CD4-positive, CD25-positive, alpha-beta regulatory T cell (primary cell): ENCODE measurements around the gene TMEM163. TPM values are rescaled to one million over a fixed set of nuclear protein-coding genes. Genes with fewer than 3 reads are reported as not detected.

ENCODE experiments used
- ATAC-seq, 2 donors: fragments of 150-1000 bp; cut with Tn5 transposase; one replicate each; pipeline ENCODE4 v1.10.0; 2021; ENCODE audit warnings: low read depth in 2 of 2, moderate number of reproducible peaks in 2 of 2, moderate library complexity in 1 of 2
- DNase-seq, 3 donors: peaks; one replicate each; pipeline versions ENCODE4 v3.0.0 to v3.0.0-alpha.2; 2012 to 2022; ENCODE audit warnings: mixed read lengths in 1 of 3
- H3K27ac ChIP-seq: one replicate; pipeline ENCODE4 v1.7.0; 2013; ENCODE audit warnings: mild to moderate bottlenecking, low read length; ENCODE audit not compliant: insufficient read depth, poor library complexity, severe bottlenecking
- H3K27me3 ChIP-seq: one replicate; pipeline ENCODE4 v1.7.0; 2013; ENCODE audit warnings: low read length; ENCODE audit not compliant: control insufficient read depth, insufficient read depth
- H3K36me3 ChIP-seq: one replicate; pipeline ENCODE4 v1.7.0; 2013; ENCODE audit warnings: mild to moderate bottlenecking, low read length, moderate library complexity; ENCODE audit not compliant: control insufficient read depth, insufficient read depth
- H3K4me1 ChIP-seq: 2 replicates; pipeline ENCODE4 v1.7.0; 2013; ENCODE audit warnings: mild to moderate bottlenecking, low read length; ENCODE audit not compliant: insufficient read depth, control insufficient read depth, poor library complexity, severe bottlenecking
- H3K4me3 ChIP-seq: one replicate; pipeline ENCODE4 v1.7.0; 2013; ENCODE audit warnings: low read depth, mild to moderate bottlenecking, low read length, moderate library complexity
- H3K9me3 ChIP-seq, 2 experiments: 1 replicate in 1 of 2; 2 replicates in 1 of 2; pipeline ENCODE4 v1.7.0; 2013; ENCODE audit warnings: low read length in 2 of 2, mild to moderate bottlenecking in 1 of 2, moderate library complexity in 1 of 2; ENCODE audit not compliant: control insufficient read depth in 2 of 2
- H3K27ac Mint-ChIP-seq, 3 donors: one replicate each; pipeline ENCODE4 v1.8.0; 2020 to 2022; ENCODE audit warnings: mild to moderate bottlenecking in 3 of 3, mixed read lengths in 3 of 3, moderate library complexity in 2 of 3
- H3K27me3 Mint-ChIP-seq: one replicate; pipeline ENCODE4 v1.8.0; 2022; ENCODE audit warnings: mild to moderate bottlenecking, mixed read lengths
- H3K36me3 Mint-ChIP-seq: one replicate; pipeline ENCODE4 v1.8.0; 2020; ENCODE audit warnings: mixed read lengths
- H3K4me1 Mint-ChIP-seq, 4 donors: one replicate each; pipeline ENCODE4 v1.8.0; 2020 to 2022; ENCODE audit warnings: mixed read lengths in 4 of 4, mild to moderate bottlenecking in 1 of 4
- H3K4me3 Mint-ChIP-seq, 4 donors: one replicate each; pipeline ENCODE4 v1.8.0; 2020 to 2022; ENCODE audit warnings: mild to moderate bottlenecking in 4 of 4, mixed read lengths in 4 of 4, moderate library complexity in 3 of 4
- H3K9me3 Mint-ChIP-seq, 7 donors: one replicate each; pipeline ENCODE4 v1.8.0; 2020 to 2022; ENCODE audit warnings: mixed read lengths in 7 of 7, mild to moderate bottlenecking in 3 of 7, moderate library complexity in 2 of 7
- polyA plus RNA-seq, 4 donors: library from polyadenylated mRNA; unstranded; fragments of 300-500 nt; fragmentation: Illumina TruSeq; gene quantifications; one replicate each; pipeline ENCODE4 v1.2.3, GENCODE V29; 2021
- total RNA-seq: library from RNA; stranded (reverse); gene quantifications from one replicate; pipeline ENCODE4 v1.2.3, GENCODE V29; 2022

The TMEM163 gene
- total and polyA plus RNA-seq, 5 donors from 2014 or later: 0.08 to 1.0 (median 0.33) TPM

GRCh38 chr2:134722728-134723127, 3.9 kb upstream of the TMEM163 start:
- Histone ChIP-seq H3K9me3 (no peaks in the 10 kb centered on the region), H3K27ac (no peak overlapping the region), H3K27me3 (peaks cover 32% of the 10 kb centered on the region), H3K4me3 (no peak overlapping the region), H3K4me1 (peaks cover 11% of the 10 kb centered on the region), H3K36me3 (no peaks in the 10 kb centered on the region)
- Mint-ChIP-seq H3K4me3 (no peak overlapping the region), H3K27me3 (peaks cover 55% of the 10 kb centered on the region), H3K27ac (no peak overlapping the region), H3K36me3 (no peaks in the 10 kb centered on the region), H3K9me3 (peaks cover 0 to 3% (median 0%) of the 10 kb centered on the region in 7 donors), H3K4me1 (peaks cover 0 to 7% (median 3%) of the 10 kb centered on the region in 4 donors)
- DNase-seq (no peak), ATAC-seq (no peak)

- DNase-seq (no peak), ATAC-seq (no peak)
- Mint-ChIP-seq H3K4me3 (no peak overlapping the region), H3K27ac (no peak overlapping the region), H3K36me3 (no peaks in the 10 kb centered on the region), H3K4me1 (peaks cover 0 to 14% (median 7%) of the 10 kb centered on the region in 4 donors), H3K9me3 (peaks cover 0 to 5% (median 0%) of the 10 kb centered on the region in 7 donors), H3K27me3 (peaks cover 61% of the 10 kb centered on the region)
- no peaks in the 10 kb centered on the region for H3K9me3 ChIP-seq
- no peak overlapping the region for H3K27ac ChIP-seq
- H3K27me3 ChIP-seq: peaks cover 43% of the 10 kb centered on the region
- H3K4me3 ChIP-seq: no peak overlapping the region
- peaks cover 11% of the 10 kb centered on the region for H3K4me1 ChIP-seq
- no peaks in the 10 kb centered on the region for H3K36me3 ChIP-seq
Measured at GRCh38 chr2:134721596-134721995, 2.8 kb upstream of the TMEM163 start.

- H3K4me3 Mint-ChIP-seq: peak overlapping the region; percentile 75 to 86 (median 78)
- Histone ChIP-seq H3K27ac (no peak overlapping the region), H3K4me3 (no peak overlapping the region), H3K36me3 (no peaks in the 10 kb centered on the region), H3K27me3 (peaks cover 57% of the 10 kb centered on the region), H3K4me1 (peaks cover 11% of the 10 kb centered on the region), H3K9me3 (no peaks in the 10 kb centered on the region)
- ATAC-seq (peak in 1 of 2 donors; percentile 26), DNase-seq (peak in 1 of 3 donors; percentile 11)
- H3K27me3 Mint-ChIP-seq: peaks cover 81% of the 10 kb centered on the region
- peaks cover 3 to 14% (median 9%) of the 10 kb centered on the region in 4 donors for H3K4me1 Mint-ChIP-seq
- H3K27ac Mint-ChIP-seq: no peak overlapping the region
- no peaks in the 10 kb centered on the region for H3K36me3 Mint-ChIP-seq
- peaks cover 0 to 5% (median 0%) of the 10 kb centered on the region in 7 donors for H3K9me3 Mint-ChIP-seq
Measured at GRCh38 chr2:134718023-134718816, 580 bp downstream of the TMEM163 start.

GRCh38 chr2:134717286-134718022, 1.3 kb downstream of the TMEM163 start:
- peaks cover 79% of the 10 kb centered on the region for H3K27me3 Mint-ChIP-seq
- Histone ChIP-seq H3K36me3 (no peaks in the 10 kb centered on the region), H3K9me3 (no peaks in the 10 kb centered on the region), H3K4me3 (no peak overlapping the region), H3K4me1 (peaks cover 11% of the 10 kb centered on the region), H3K27ac (no peak overlapping the region), H3K27me3 (peaks cover 53% of the 10 kb centered on the region)
- ATAC-seq (no peak), DNase-seq (no peak)
- H3K4me3 Mint-ChIP-seq: peak overlapping the region; percentile 74 to 86 (median 78)
- no peak overlapping the region for H3K27ac Mint-ChIP-seq
- peaks cover 0 to 5% (median 0%) of the 10 kb centered on the region in 7 donors for H3K9me3 Mint-ChIP-seq
- peaks cover 3 to 14% (median 9%) of the 10 kb centered on the region in 4 donors for H3K4me1 Mint-ChIP-seq
- no peaks in the 10 kb centered on the region for H3K36me3 Mint-ChIP-seq

GRCh38 chr2:134716721-134717243, 2.0 kb downstream of the TMEM163 start:
- Mint-ChIP-seq H3K4me3 (peak overlapping the region in 3 of 4 donors; percentile 74 to 86 (median 79)), H3K27ac (no peak overlapping the region), H3K4me1 (peaks cover 3 to 14% (median 9%) of the 10 kb centered on the region in 4 donors), H3K36me3 (no peaks in the 10 kb centered on the region), H3K27me3 (peaks cover 79% of the 10 kb centered on the region), H3K9me3 (peaks cover 0 to 5% (median 0%) of the 10 kb centered on the region in 7 donors)
- no peak for DNase-seq
- Histone ChIP-seq H3K4me1 (peaks cover 11% of the 10 kb centered on the region), H3K9me3 (no peaks in the 10 kb centered on the region), H3K27ac (no peak overlapping the region), H3K36me3 (no peaks in the 10 kb centered on the region), H3K4me3 (no peak overlapping the region), H3K27me3 (peaks cover 52% of the 10 kb centered on the region)
- ATAC-seq: no peak

- H3K4me3 ChIP-seq: no peak overlapping the region
- H3K4me3 Mint-ChIP-seq: peak overlapping the region in 2 of 4 donors; percentile 15 to 51
- H3K27ac ChIP-seq: no peak overlapping the region
- H3K9me3 ChIP-seq: no peaks in the 10 kb centered on the region
- DNase-seq (no peak), ATAC-seq (no peak)
- peaks cover 11% of the 10 kb centered on the region for H3K4me1 ChIP-seq
- H3K9me3 Mint-ChIP-seq: peaks cover 0 to 5% (median 0%) of the 10 kb centered on the region in 7 donors
- H3K27me3 Mint-ChIP-seq: peaks cover 79% of the 10 kb centered on the region
- H3K27me3 ChIP-seq: peaks cover 51% of the 10 kb centered on the region
- H3K27ac Mint-ChIP-seq: peak overlapping the region in 1 of 3 donors; percentile 10
- H3K36me3 ChIP-seq: no peaks in the 10 kb centered on the region
- no peaks in the 10 kb centered on the region for H3K36me3 Mint-ChIP-seq
- H3K4me1 Mint-ChIP-seq: peaks cover 3 to 14% (median 9%) of the 10 kb centered on the region in 4 donors
Measured at GRCh38 chr2:134715932-134716643, 2.7 kb downstream of the TMEM163 start.

GRCh38 chr2:134714228-134714627, 4.6 kb downstream of the TMEM163 start:
- peaks cover 77% of the 10 kb centered on the region for H3K27me3 Mint-ChIP-seq
- DNase-seq: no peak
- Histone ChIP-seq H3K9me3 (no peaks in the 10 kb centered on the region), H3K36me3 (no peaks in the 10 kb centered on the region), H3K4me3 (no peak overlapping the region), H3K27me3 (peaks cover 43% of the 10 kb centered on the region), H3K27ac (no peak overlapping the region), H3K4me1 (peaks cover 8% of the 10 kb centered on the region)
- no peak overlapping the region for H3K27ac Mint-ChIP-seq
- H3K36me3 Mint-ChIP-seq: no peaks in the 10 kb centered on the region
- H3K4me3 Mint-ChIP-seq: no peak overlapping the region
- H3K9me3 Mint-ChIP-seq: peaks cover 0 to 5% (median 0%) of the 10 kb centered on the region in 7 donors
- no peak for ATAC-seq
- peaks cover 0 to 12% (median 5%) of the 10 kb centered on the region in 4 donors for H3K4me1 Mint-ChIP-seq
